ENCODE measurements around the gene AJUBA. TPM values are rescaled to one million over a fixed set of nuclear protein-coding genes. Genes with fewer than 3 reads are reported as not detected.

AJUBA gene
- total RNA-seq, 2 donors from 2014 or later = 1.4 to 4.1 TPM

DNA sequence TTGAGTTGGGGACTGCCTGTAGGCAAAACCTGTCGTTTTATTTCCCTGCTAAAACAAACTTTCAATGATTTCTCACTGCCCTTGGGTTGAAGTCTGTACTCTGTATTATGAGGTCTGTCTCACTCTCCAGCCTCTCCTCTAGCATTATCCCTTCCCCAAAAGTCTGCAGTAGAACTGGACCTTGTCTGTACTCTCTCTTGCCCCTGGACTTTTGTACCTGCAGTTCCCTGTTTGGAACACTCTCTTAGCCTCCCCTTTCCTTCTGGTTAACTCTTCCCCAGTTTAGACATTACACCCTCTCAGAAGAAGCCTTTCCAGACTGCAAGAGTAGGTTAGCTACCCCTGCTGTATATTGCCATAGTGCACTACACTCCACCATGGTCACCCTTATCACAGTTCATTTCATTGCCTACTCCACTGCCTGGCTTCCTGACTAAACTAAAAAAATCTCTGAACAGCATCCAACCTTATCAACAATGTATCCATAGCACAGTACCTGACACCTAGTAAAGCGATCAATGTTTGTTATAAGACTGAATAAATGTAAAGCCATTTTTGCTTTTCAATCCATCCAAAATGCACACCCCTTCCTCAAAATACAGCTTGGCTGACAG lies 3.6 kb upstream of the AJUBA start:
- no peak for DNase-seq
- intact Hi-C loops (cut with DNase I, micrococcal nuclease) = loop anchor here (2.0 to 5.0 kb wide), 2 partner anchors 71 kb away; partner anchors contain the start of gene CDH24 (in 2 of the 2)
- no peak for ATAC-seq

DNA sequence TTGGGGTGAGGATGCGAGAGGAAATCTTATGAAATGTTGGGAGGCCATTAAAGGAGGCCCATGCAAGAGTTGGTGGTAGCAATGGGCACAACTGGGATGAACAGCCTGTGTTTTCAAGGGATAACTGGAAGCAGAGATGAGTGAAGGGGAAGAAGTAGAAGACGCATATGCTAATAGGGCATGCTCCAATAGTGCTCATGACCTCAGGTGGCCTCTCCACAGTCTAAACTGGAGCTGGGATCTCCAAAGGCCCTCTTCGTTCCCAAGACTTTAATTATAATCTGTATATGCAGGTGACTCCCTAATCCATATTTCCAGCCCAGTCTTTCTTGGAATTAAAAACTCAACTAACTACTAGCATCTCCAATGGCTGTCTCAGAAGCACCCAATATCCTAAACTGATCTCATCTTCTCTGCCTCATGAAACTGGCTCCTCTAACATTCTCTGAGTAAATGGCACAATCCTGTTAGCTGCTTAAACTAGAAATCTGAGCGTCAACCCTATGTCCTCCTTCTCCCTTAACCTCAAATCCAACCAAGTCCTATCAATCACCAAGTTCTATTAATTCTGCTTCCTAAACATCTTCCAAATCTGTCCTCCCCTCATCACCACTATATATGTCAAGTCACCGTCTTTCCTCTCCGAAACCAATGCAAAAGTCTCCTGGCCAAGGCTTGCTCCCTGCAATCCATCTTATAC lies 2.8 kb upstream of the AJUBA start:
- intact Hi-C loops (cut with DNase I, micrococcal nuclease) = loop anchor here in 1 of 2 donors (5.0 kb wide), 1 partner anchor 72 kb away; the partner anchor contains the start of gene CDH24
- no peak for DNase-seq
- ATAC-seq = no peak

- DNase-seq (no peak), ATAC-seq (peak; percentile 9)
These were observed 375 bp downstream of the AJUBA start for GRCh38 chr14:22981876-22982476.

GRCh38 chr14:22981090-22981875 lies 1.1 kb downstream of the AJUBA start:
- DNase-seq (no peak), ATAC-seq (peak; percentile 4)
- intact Hi-C loops (cut with DNase I, micrococcal nuclease) = no loop called here

More at GRCh38 chr14:22981876-22982476, 375 bp downstream of the AJUBA start:
- intact Hi-C loops (cut with DNase I, micrococcal nuclease) = no loop called here

- intact Hi-C loops (cut with DNase I, micrococcal nuclease) = no loop called here
- ATAC-seq (peak; percentile 34), DNase-seq (peak; percentile 52 to 59)
These were observed 1.7 kb downstream of the AJUBA start for GRCh38 chr14:22980672-22981089.

GRCh38 chr14:22979748-22980392 lies 2.5 kb downstream of the AJUBA start:
- ATAC-seq (no peak), DNase-seq (no peak)
- intact Hi-C loops (cut with DNase I, micrococcal nuclease) = no loop called here

- intact Hi-C loops (cut with DNase I, micrococcal nuclease) = no loop called here
- DNase-seq (no peak), ATAC-seq (no peak)
These were observed 3.2 kb downstream of the AJUBA start for GRCh38 chr14:22978981-22979671.

DNA sequence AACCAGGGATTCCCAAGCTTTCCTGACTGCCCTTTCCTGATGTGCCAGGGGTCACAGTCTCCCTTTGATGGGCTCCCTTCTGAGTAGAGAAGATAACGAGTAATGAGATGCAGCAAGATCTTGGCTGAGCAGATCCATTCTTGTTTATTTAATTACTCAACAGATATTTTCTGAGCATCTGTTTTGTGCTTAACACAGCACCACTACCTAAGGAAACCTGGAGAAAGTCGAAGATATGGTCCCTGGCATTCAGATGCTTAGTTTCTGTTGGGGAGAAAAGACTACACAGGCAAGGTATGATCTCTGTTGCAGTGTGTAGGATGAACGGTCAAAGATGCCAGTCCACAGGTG lies 3.9 kb downstream of the AJUBA start:
- DNase-seq (no peak), ATAC-seq (no peak)
- intact Hi-C loops (cut with DNase I, micrococcal nuclease) = no loop called here

GRCh38 chr14:22977684-22978486 lies 4.5 kb downstream of the AJUBA start:
- ATAC-seq (peak; percentile 16), DNase-seq (peak in 1 of 2 donors; percentile 70)
- intact Hi-C loops (cut with DNase I, micrococcal nuclease) = no loop called here

DNA sequence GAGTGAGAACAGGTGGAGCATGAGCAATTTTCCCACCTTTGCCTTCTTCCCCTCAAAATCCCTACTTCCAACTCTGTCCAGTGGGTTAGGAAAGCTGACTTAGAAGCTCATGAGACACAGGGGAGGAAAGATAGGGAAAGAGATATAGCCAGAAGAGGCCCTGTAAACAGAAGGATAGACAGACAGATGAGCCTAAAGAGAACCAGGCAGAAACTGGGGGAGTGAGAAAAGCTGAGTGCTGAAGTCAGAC lies 5.0 kb downstream of the AJUBA start:
- ATAC-seq (no peak), DNase-seq (no peak)
- intact Hi-C loops (cut with DNase I, micrococcal nuclease) = no loop called here

DNA sequence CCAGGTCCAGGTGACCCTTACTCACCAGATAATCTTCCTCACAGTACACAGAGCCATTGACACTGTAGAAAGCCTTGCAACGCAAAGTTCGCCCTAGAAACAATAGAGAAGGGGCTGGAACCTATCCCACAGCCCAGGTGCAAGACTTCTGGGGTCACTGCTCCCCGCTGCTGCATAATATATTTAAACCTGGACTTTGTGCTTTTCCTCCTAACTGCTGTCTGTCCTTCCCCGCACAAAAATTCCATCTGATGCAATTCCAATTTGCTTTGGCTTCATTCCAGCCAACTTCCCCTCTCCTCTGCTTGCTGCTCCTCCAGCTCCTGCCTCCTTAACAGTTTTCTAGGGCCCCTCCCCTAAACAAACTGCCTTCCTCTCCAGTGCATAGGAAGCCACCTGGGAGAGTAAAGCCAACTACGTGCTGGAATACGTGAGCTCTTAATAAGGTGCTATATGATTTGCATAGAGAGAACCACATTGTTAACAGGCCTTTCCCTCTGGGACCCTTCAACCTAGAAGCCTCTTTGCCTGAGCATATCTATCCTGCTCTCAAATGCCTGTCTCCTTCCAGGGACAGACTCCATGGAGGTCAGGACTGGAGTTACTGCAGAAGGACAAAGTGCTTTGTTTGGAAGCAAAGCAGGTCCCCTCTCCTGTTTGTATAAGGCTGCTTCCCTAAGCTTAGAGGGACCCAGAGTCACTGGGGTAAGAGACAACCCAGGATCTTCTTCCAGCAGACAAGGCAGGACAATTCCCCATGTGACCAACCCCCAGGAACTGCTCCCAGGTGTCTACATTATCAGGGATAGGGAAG lies 5.5 kb downstream of the AJUBA start:
- peak; percentile 63 for ATAC-seq
- intact Hi-C loops (cut with DNase I, micrococcal nuclease) = no loop called here
- peak in 1 of 2 donors; percentile 67 for DNase-seq

GRCh38 chr14:22974530-22975313 lies 7.6 kb downstream of the AJUBA start:
- DNase-seq (no peak), ATAC-seq (no peak)
- intact Hi-C loops (cut with DNase I, micrococcal nuclease) = no loop called here

GRCh38 chr14:22973217-22974032 lies 8.9 kb downstream of the AJUBA start:
- DNase-seq (peak in 1 of 2 donors; percentile 50), ATAC-seq (peak; percentile 68)
- intact Hi-C loops (cut with DNase I, micrococcal nuclease) = no loop called here

- no peak for ATAC-seq
- intact Hi-C loops (cut with DNase I, micrococcal nuclease) = no loop called here
- no peak for DNase-seq
These were observed 9.9 kb downstream of the AJUBA start for GRCh38 chr14:22972313-22972930.

DNA sequence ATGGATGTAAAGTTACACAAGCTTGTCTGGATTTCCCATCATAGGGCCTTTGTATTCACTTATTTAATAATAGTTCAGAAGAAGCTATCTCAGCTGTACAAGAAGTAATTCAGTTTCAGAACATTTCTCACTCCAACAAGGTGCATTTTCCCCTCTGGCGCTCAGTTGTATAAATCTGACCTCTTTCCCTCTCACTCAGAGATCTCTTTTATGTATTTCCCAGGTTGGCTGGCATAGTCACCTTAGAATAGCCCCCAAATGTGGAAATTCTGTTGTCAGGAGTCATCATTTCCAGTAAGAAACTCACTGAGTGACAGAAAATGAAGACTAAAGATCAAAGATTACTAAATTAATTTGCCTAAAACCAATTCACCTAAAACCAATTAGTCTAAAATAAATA lies 11.2 kb downstream of the AJUBA start:
- intact Hi-C loops (cut with DNase I, micrococcal nuclease) = no loop called here
- ATAC-seq (no peak), DNase-seq (no peak)

Data from left colon (tissue), 2 donors.